SHP77 (cell line): ENCODE results near the gene FJX1.

Source experiments
- DNase-seq, 2 experiments: peaks; one replicate each; lab custom pipeline; 2025; lab: John Stamatoyannopoulos, UW

The FJX1 gene

GRCh38 chr11:35617687-35618496, at the start of gene FJX1:
FJX1 (plus strand) TSS chr11:35618460; CDS start chr11:35618637, 177 bp downstream.
- peak; percentile 34 to 75 for DNase-seq

- DNase-seq = no peak
Observed at GRCh38 chr11:35571696-35572095, 46.6 kb upstream of the FJX1 start.

- DNase-seq = no peak
Observed at GRCh38 chr11:35579557-35580396, 38.5 kb upstream of the FJX1 start.

- DNase-seq = no peak
Observed at GRCh38 chr11:35580397-35580781, 37.9 kb upstream of the FJX1 start.

- no peak for DNase-seq
Observed at GRCh38 chr11:35582033-35582432, 36.2 kb upstream of the FJX1 start.

- DNase-seq = no peak
Observed at GRCh38 chr11:35583126-35583525, 35.1 kb upstream of the FJX1 start.

- DNase-seq = no peak
Observed at GRCh38 chr11:35583843-35584242, 34.4 kb upstream of the FJX1 start.

GRCh38 chr11:35584321-35584720, 33.9 kb upstream of the FJX1 start:
- DNase-seq = no peak

- no peak for DNase-seq
Observed at GRCh38 chr11:35585416-35585815, 32.8 kb upstream of the FJX1 start.

- no peak for DNase-seq
Observed at GRCh38 chr11:35586222-35586621, 32.0 kb upstream of the FJX1 start.

GRCh38 chr11:35587972-35588371, 30.3 kb upstream of the FJX1 start:
- DNase-seq = no peak

GRCh38 chr11:35588627-35589026, 29.6 kb upstream of the FJX1 start:
- DNase-seq = no peak

GRCh38 chr11:35589281-35589680, 29.0 kb upstream of the FJX1 start:
- no peak for DNase-seq

GRCh38 chr11:35590412-35590811, 27.8 kb upstream of the FJX1 start:
- DNase-seq = no peak

- DNase-seq = no peak
Observed at GRCh38 chr11:35593143-35593542, 25.1 kb upstream of the FJX1 start.

- no peak for DNase-seq
Observed at GRCh38 chr11:35594680-35595079, 23.6 kb upstream of the FJX1 start.

GRCh38 chr11:35598254-35599125, 19.8 kb upstream of the FJX1 start:
- no peak for DNase-seq

- DNase-seq = no peak
Observed at GRCh38 chr11:35600331-35600838, 17.9 kb upstream of the FJX1 start.

- no peak for DNase-seq
Observed at GRCh38 chr11:35602160-35602793, 16.0 kb upstream of the FJX1 start.

GRCh38 chr11:35602979-35603378, 15.3 kb upstream of the FJX1 start:
- no peak for DNase-seq

- no peak for DNase-seq
Observed at GRCh38 chr11:35605706-35606105, 12.6 kb upstream of the FJX1 start.
